Fibroblast of lung (primary cell): ENCODE measurements around the gene PLEKHA5. TPM values are rescaled to one million over a fixed set of nuclear protein-coding genes. Genes with fewer than 3 reads are reported as not detected.

Experiments used
- DNase-seq, 2 donors: peaks; one replicate each; pipeline versions ENCODE4 v3.0.0 to v3.0.0-alpha.2; 2010; ENCODE audit warnings: low read depth in 2 of 2
- H2AFZ ChIP-seq: 2 replicates; pipeline ENCODE4 v1.5.1; 2012; ENCODE audit warnings: low read length, control low read depth, inconsistent platforms
- H3K27ac ChIP-seq: 2 replicates; pipeline ENCODE4 v1.5.1; 2011; ENCODE audit warnings: low read length, control low read depth; ENCODE audit not compliant: insufficient read depth
- H3K27me3 ChIP-seq: 2 replicates; pipeline ENCODE4 v1.5.1; 2011; ENCODE audit warnings: mild to moderate bottlenecking, low read length; ENCODE audit not compliant: control insufficient read depth, insufficient read depth
- H3K36me3 ChIP-seq: 2 replicates; pipeline ENCODE4 v1.5.1; 2011; ENCODE audit warnings: low read length; ENCODE audit not compliant: control insufficient read depth, insufficient read depth
- H3K4me1 ChIP-seq: 2 replicates; pipeline ENCODE4 v1.5.1; 2011; ENCODE audit warnings: low read length; ENCODE audit not compliant: control insufficient read depth, insufficient read depth; ENCODE audit errors: extremely low read depth
- H3K4me2 ChIP-seq: 2 replicates; pipeline ENCODE4 v1.5.1; 2011; ENCODE audit warnings: low read length, control low read depth; ENCODE audit not compliant: insufficient read depth; ENCODE audit errors: extremely low read depth
- H3K4me3 ChIP-seq, 4 experiments: fragments of 200-600 bp in 1 of 4; sonication (generic) in 1 of 4; replicated peaks in 1 of 4; 2 replicates each; pipeline ENCODE4 v1.5.1; 2011 to 2016; ENCODE audit warnings: low read length in 4 of 4, low read depth in 3 of 4, mild to moderate bottlenecking in 3 of 4, control low read depth in 2 of 4, inconsistent platforms in 1 of 4, mixed read lengths in 1 of 4; ENCODE audit not compliant: insufficient read depth in 1 of 4; ENCODE audit errors: control extremely low read depth in 1 of 4
- H3K79me2 ChIP-seq: 2 replicates; pipeline ENCODE4 v1.5.1; 2012; ENCODE audit warnings: mild to moderate bottlenecking, low read length, inconsistent platforms; ENCODE audit not compliant: control insufficient read depth, insufficient read depth
- H3K9ac ChIP-seq: 2 replicates; pipeline ENCODE4 v1.5.1; 2011; ENCODE audit warnings: mild to moderate bottlenecking, low read length, control low read depth; ENCODE audit not compliant: insufficient read depth
- H3K9me3 ChIP-seq: 2 replicates; pipeline ENCODE4 v1.5.1; 2012; ENCODE audit warnings: low read depth, low read length; ENCODE audit not compliant: control insufficient read depth, insufficient read depth
- H4K20me1 ChIP-seq: 2 replicates; pipeline ENCODE4 v1.5.1; 2011; ENCODE audit warnings: low read length; ENCODE audit not compliant: control insufficient read depth, insufficient read depth; ENCODE audit errors: extremely low read depth
- EZH2 ChIP-seq: IDR thresholded peaks from 2 replicates; pipeline ENCODE4 v1.5.1; 2012; ENCODE audit warnings: low read length, control low read depth, mild to moderate bottlenecking; ENCODE audit errors: missing control alignments
- polyA plus RNA-seq, 2 donors: library from polyadenylated mRNA; depleted of rRNA in 1 of 2; stranded (reverse) in 1 of 2; unstranded in 1 of 2; fragments of >200 nt; gene quantifications; 2 replicates each; pipeline ENCODE4 v1.2.1, GENCODE V29; 2011 to 2012; ENCODE audit warnings: missing spikeins in 1 of 2
- total RNA-seq: library from RNA; depleted of rRNA; stranded (reverse); fragments of >200 nt; gene quantifications from 2 replicates; pipeline ENCODE4 v1.2.1, GENCODE V29; 2014
- TF ChIP-seq, protein P1 (sequence below), 2 donors: IDR thresholded peaks in 1 of 2; conservative IDR thresholded peaks in 1 of 2; 1 replicate in 1 of 2; 2 replicates in 1 of 2; pipeline ENCODE4 v1.5.1; 2011 to 2012; ENCODE audit warnings: low read length in 2 of 2, control low read depth in 1 of 2, inconsistent platforms in 1 of 2, low read depth in 1 of 2, mild to moderate bottlenecking in 1 of 2

Gene PLEKHA5
- total and polyA plus RNA-seq, 2 donors (not counting 1 experiment from before 2014, with no cell fraction given), result 15.5 to 50.4 TPM

DNA sequence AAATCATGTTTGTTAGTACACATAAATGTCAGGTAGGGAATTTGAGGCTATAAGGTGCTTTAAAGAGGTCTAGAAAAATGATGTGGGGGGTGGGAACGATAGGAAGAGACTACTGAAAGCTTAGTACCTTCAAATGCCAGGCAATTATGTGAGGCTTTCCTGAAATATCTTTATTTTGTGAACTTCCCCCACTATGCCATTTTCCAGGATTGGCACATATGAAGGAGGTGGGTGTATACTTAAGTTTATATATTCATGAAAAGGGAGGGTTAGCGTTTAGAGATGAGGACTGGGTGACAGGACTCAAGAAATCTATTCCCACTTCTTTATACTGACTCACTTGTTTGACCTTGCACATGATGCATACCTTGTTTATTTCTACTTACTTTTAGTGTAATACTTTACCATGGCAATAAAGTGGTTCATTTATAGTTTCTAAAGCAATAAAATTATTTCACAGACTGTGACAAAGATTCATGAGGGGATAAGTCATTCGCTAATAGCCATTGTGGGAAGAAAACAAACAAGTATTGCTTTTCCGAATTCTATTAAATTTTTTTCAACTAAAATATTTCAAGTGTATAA lies 77.1 kb downstream of the PLEKHA5 start:
- Histone ChIP-seq H3K9me3 (no peaks in the 10 kb centered on the region), H3K4me3 (no peak overlapping the region), H3K9ac (no peak overlapping the region)

GRCh38 chr12:19208456-19208855 lies 78.9 kb downstream of the PLEKHA5 start:
- Histone ChIP-seq H3K27me3 (no peaks in the 10 kb centered on the region), H3K79me2 (no peaks in the 10 kb centered on the region), H3K9me3 (no peaks in the 10 kb centered on the region), H3K36me3 (no peaks in the 10 kb centered on the region), H3K4me2 (peak overlapping the region; percentile 20), H3K4me3 (no peak overlapping the region), H3K27ac (no peak overlapping the region), H4K20me1 (no peaks in the 10 kb centered on the region), H3K4me1 (no peaks in the 10 kb centered on the region), H2AFZ (no peak overlapping the region), H3K9ac (no peak overlapping the region)
- DNase-seq, result peak in 1 of 2 donors; percentile 77
- TF ChIP-seq EZH2, result no peak
- TF ChIP-seq, protein P1, sequence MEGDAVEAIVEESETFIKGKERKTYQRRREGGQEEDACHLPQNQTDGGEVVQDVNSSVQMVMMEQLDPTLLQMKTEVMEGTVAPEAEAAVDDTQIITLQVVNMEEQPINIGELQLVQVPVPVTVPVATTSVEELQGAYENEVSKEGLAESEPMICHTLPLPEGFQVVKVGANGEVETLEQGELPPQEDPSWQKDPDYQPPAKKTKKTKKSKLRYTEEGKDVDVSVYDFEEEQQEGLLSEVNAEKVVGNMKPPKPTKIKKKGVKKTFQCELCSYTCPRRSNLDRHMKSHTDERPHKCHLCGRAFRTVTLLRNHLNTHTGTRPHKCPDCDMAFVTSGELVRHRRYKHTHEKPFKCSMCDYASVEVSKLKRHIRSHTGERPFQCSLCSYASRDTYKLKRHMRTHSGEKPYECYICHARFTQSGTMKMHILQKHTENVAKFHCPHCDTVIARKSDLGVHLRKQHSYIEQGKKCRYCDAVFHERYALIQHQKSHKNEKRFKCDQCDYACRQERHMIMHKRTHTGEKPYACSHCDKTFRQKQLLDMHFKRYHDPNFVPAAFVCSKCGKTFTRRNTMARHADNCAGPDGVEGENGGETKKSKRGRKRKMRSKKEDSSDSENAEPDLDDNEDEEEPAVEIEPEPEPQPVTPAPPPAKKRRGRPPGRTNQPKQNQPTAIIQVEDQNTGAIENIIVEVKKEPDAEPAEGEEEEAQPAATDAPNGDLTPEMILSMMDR (conservative IDR thresholded peaks at IDR 0.05 in 1 of 2, IDR thresholded peaks at IDR 0.05 in 1 of 2; ENCODE audit: low read depth in 1 of 2, low read length in 2 of 2), result no peak

More for the DNA sequence above, 77.1 kb downstream of the PLEKHA5 start:
- TF ChIP-seq EZH2, result no peak
- TF ChIP-seq, protein P1 (conservative IDR thresholded peaks at IDR 0.05 in 1 of 2, IDR thresholded peaks at IDR 0.05 in 1 of 2; ENCODE audit: low read depth in 1 of 2, low read length in 2 of 2), result no peak
- Histone ChIP-seq H3K27ac (no peak overlapping the region), H3K79me2 (no peaks in the 10 kb centered on the region), H3K27me3 (no peaks in the 10 kb centered on the region), H2AFZ (no peak overlapping the region), H3K4me2 (no peak overlapping the region), H3K36me3 (no peaks in the 10 kb centered on the region), H3K4me1 (no peaks in the 10 kb centered on the region), H4K20me1 (no peaks in the 10 kb centered on the region)
- DNase-seq, result no peak

- H3K4me3 ChIP-seq, result no peak overlapping the region
- H4K20me1 ChIP-seq, result no peaks in the 10 kb centered on the region
- H3K9me3 ChIP-seq, result no peaks in the 10 kb centered on the region
- TF ChIP-seq, protein P1 (conservative IDR thresholded peaks at IDR 0.05 in 1 of 2, IDR thresholded peaks at IDR 0.05 in 1 of 2; ENCODE audit: low read depth in 1 of 2, low read length in 2 of 2), result no peak
- TF ChIP-seq EZH2, result no peak
- no peak overlapping the region for H3K9ac ChIP-seq
- no peak overlapping the region for H2AFZ ChIP-seq
- H3K4me2 ChIP-seq, result no peak overlapping the region
- no peak overlapping the region for H3K27ac ChIP-seq
- no peak for DNase-seq
- H3K4me1 ChIP-seq, result no peaks in the 10 kb centered on the region
- no peaks in the 10 kb centered on the region for H3K27me3 ChIP-seq
- H3K36me3 ChIP-seq, result no peaks in the 10 kb centered on the region
- H3K79me2 ChIP-seq, result no peaks in the 10 kb centered on the region
Measured at GRCh38 chr12:19209661-19210060, 80.1 kb downstream of the PLEKHA5 start.
